Lower leg skin (tissue), 3 donors: ENCODE measurements around the gene NPC1.

Experiments
- POLR2A ChIP-seq, 2 donors: fragments of 450-650 bp; IDR thresholded peaks; one replicate each; pipeline ENCODE4 v1.6.1; 2016 to 2017; ENCODE audit warnings: antibody characterized with exemption in 2 of 2, mild to moderate bottlenecking in 1 of 2, moderate library complexity in 1 of 2
- TF ChIP-seq, protein P1 (sequence below), 3 donors: fragments of 450-650 bp; IDR thresholded peaks; one replicate each; pipeline ENCODE4 v1.5.1; 2016; ENCODE audit warnings: antibody characterized with exemption in 3 of 3, mild to moderate bottlenecking in 3 of 3, moderate library complexity in 2 of 3

DNA sequence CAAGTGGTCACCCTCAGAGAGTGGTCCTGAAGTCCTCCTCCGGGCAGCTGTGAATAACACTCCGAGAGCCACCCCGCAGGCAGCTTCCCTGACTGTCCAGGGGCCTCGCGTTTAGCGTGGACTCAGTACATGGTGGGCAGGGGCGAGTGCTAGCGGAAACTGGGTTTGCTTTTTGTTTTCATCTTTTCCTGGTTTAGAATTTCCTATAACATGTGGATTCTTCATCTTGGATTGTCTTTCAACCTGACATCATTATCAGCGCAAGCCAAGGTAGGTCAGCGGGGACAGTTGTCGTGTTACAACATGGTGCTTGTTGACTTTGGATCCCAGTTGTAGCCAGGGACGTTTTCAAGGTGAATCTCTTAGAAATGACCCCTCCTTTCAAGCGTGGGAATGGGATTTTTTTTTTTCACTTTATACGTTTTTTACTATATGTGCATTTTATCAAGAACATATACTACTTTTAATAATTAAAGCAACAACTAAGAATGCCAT, 62.0 kb downstream of the NPC1 start:
- TF ChIP-seq, protein P1, sequence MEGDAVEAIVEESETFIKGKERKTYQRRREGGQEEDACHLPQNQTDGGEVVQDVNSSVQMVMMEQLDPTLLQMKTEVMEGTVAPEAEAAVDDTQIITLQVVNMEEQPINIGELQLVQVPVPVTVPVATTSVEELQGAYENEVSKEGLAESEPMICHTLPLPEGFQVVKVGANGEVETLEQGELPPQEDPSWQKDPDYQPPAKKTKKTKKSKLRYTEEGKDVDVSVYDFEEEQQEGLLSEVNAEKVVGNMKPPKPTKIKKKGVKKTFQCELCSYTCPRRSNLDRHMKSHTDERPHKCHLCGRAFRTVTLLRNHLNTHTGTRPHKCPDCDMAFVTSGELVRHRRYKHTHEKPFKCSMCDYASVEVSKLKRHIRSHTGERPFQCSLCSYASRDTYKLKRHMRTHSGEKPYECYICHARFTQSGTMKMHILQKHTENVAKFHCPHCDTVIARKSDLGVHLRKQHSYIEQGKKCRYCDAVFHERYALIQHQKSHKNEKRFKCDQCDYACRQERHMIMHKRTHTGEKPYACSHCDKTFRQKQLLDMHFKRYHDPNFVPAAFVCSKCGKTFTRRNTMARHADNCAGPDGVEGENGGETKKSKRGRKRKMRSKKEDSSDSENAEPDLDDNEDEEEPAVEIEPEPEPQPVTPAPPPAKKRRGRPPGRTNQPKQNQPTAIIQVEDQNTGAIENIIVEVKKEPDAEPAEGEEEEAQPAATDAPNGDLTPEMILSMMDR (IDR thresholded peaks at IDR 0.05), result no peak
- TF ChIP-seq POLR2A (IDR thresholded peaks at IDR 0.05), result no peak
